Left hindlimb (tissue), 1 donor: Measurements from ENCODE around the gene NELFB.

Source experiments
- DNase-seq: peaks from one replicate; pipeline ENCODE4 v3.0.0-alpha.2; 2018

Gene NELFB

DNA sequence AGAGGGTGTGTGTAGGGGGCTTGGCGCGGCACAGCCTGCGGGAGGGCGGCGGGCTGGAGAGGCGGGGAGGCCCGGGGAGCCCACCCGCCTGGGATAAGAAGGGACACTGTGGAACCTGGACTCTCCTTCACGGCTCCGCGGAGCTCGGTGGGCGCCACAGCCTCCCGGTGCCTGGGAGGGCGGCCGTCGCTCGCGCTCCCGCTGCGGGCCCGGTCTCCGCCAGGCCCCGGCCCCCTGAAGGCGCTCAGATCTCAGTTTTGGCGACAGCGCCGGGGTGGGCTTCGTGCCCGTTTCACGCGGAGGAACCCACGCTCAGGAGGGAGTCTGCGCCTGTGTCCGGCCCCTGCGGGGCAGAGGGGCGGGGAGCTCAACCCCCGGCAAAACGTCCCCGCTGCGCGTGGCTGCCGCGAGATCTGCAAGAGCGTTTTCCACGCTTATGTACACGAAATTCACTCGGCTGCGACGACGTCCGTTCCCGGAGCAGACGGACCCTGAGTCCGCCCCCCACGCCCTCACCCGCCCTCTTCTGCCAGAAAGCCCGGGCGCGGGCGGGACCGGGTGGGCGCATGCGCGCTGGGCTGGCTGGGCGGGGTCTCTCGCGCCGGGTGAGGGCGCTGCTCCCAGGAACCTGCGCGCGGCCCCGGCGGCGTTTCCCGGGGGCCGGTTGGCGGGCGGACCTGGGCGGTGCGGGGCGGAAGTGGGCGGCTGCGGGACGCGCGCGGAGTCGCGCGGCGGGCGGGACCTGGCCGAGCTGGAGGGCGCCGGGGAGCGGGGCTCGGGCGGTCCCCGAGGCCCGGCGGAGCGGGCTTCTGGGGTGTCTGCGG lies at the start of gene NELFB:
Gene NELFB, plus strand, starts transcription at position 704 of the 824 bp plus-strand sequence.
- DNase-seq, result peak; percentile 94

- DNase-seq, result no peak
These were observed 48.5 kb upstream of the NELFB start for GRCh38 chr9:137206602-137207001.

- no peak for DNase-seq
These were observed 43.6 kb upstream of the NELFB start for GRCh38 chr9:137211532-137211931.

DNA sequence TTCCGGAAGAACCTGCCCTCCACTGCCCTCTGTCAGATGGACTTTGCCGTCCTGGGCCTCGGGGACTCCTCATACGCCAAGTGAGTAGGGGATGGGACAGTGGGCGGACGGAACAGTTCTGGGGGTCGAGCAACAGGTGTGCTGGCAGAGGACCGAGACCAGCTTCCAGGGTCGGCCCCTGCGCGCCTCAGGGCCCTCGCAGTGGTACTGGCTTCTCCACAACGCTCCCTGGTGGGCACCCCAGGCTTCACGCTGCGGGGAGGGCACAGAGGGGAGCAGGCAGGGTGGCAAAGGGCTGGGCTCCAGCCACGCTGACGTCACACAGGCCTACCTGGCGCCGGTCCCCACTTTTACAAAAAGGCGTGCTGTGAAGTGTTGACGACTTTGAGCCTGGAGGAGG lies 42.6 kb upstream of the NELFB start:
- DNase-seq, result no peak

DNA sequence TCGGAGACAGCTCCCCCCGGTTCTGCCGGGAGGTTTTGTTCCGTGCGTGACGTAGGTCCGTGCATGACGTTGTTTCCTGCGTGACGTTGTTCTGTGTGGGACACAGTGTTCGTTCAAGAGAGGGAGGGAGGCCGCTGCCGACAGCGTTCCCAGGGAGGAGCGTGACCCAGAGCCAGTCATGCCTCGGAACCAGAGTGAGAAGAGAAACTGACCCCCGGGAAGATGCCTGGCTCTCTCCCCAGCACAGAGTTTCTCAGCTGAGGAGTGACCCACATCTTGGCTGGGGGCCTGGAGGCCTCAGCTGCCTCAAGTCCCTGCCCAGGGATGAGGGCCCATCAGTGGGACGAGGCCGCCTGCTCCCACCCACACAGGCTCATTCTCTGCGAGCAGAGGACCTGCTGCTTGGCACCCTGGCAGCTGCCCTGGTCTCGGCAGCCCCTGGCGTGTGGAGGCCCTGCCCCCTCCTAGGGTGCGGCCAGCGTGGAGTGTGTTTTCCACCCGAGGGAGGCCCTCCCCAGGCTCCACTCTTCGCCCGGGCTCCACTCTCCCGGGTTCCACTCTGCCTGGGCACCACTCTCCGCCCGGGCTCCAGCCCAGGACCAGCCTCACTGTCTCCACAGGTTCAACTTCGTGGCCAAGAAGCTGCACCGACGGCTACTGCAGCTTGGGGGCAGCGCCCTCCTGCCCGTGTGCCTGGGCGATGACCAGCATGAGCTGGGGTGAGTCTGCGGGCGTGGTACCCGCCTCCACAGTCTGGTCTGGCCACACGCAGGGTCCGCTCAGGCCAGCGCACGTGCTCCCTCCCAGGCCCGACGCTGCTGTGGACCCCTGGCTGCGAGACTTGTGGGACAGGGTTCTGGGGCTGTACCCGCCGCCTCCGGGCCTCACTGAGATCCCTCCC lies 41.7 kb upstream of the NELFB start:
- no peak for DNase-seq

GRCh38 chr9:137214620-137215019 lies 40.5 kb upstream of the NELFB start:
- no peak for DNase-seq

DNA sequence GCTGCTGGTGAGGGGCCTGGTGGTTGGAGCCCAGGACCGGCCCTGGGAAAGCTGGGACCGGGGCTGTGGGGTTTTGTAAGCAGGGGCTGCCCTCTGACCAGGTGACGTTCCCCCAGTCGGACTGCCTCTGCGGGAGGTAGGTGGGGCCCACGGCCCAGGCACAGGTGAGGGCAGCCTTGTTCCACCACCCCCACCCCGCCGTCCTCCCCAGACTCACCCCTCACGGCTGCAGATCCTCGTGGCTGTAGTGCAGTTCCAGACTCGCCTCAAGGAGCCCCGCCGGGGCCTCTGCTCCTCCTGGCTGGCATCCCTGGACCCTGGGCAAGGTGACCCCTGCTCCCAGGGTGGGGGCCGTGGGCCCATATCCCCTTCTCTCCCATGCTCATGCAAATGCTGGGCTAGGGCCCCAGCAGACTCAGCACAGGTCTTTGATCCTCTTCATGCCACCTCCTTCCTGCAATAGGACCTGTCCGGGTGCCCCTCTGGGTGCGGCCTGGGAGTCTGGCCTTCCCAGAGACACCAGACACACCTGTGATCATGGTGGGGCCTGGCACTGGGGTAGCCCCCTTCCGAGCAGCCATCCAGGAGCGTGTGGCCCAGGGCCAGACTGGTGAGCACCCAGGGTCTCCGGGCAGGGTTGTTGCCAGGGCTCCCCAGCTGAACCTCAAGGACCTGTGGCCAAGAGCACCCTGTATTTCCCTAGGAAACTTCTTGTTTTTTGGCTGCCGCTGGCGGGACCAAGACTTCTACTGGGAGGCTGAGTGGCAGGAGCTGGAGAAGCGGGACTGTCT lies 39.7 kb upstream of the NELFB start:
- DNase-seq, result no peak

- no peak for DNase-seq
These were observed 38.8 kb upstream of the NELFB start for GRCh38 chr9:137216188-137216965.

DNA sequence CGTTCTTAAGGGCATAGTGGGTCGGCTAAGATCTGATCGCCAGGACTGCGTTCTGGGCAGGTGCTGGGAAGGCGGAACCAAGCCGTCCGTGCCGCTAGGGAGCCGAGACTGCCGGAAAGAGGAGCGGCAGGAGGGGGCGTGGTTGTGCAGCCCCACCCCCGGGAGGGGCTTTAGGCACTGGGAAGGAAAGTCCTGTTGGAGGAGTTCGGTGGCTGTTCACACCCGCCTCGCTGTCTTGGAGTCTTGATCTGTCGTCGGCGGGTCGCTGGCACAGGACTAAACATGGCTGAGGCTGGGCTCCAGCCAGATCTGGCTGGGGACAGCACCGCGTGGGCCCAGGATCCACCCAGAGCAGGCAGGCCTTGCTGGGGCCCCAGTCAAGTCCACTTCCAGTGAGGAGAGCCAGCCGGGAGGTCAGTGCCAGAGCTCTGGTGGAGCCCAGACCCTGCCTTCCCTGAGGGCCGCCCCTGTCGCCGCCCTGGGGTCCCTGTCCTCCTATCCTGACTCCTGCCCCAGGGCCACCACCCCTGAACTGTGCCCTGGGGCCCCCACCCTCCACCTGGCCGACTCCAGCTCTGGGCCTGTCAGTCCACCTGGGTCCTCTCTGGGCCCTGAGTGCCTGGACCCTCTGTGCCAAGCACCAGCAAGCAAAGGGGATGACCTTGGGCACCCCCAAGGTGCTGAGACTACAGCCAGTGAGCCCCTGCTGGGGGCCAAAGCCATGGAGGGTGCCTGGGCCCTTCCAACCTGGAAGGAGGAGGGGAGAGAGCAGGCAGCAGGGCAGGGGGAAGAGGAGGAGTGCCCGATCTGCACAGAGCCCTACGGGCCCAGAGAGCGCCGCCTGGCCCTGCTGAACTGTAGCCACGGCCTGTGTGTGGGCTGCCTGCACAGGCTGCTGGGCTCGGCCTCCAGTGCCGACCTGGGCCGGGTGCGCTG lies 37.6 kb upstream of the NELFB start:
- DNase-seq, result no peak

- no peak for DNase-seq
These were observed 36.8 kb upstream of the NELFB start for GRCh38 chr9:137218212-137218753.

- DNase-seq, result no peak
These were observed 36.3 kb upstream of the NELFB start for GRCh38 chr9:137218754-137219271.

DNA sequence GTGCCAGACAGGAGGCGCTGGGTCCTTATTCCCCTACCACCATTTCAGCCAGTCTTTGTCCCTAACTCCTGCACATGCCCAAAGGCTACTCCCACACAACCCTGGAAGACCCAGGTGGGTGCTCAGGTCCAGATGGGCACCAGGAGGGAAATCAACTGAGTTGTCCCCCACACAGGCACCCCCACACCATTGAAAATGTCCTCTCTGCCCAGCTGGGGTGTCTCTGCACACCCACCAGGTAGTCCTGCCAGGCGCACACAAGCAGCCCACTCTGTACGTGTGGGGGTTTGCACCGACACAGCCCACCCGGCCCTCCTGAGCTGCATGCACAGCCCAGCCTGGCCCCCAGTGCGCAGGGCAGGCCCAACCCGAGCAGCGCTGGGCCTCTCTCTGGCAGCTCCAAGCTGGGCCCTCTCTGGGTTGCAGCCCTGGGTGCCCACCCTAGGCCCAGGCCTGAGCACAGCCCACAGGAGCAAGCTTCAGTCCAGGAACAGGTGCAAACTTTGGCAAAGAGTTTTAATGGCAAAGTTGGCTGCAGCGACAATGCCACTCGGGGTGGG lies 35.3 kb upstream of the NELFB start:
- no peak for DNase-seq

DNA sequence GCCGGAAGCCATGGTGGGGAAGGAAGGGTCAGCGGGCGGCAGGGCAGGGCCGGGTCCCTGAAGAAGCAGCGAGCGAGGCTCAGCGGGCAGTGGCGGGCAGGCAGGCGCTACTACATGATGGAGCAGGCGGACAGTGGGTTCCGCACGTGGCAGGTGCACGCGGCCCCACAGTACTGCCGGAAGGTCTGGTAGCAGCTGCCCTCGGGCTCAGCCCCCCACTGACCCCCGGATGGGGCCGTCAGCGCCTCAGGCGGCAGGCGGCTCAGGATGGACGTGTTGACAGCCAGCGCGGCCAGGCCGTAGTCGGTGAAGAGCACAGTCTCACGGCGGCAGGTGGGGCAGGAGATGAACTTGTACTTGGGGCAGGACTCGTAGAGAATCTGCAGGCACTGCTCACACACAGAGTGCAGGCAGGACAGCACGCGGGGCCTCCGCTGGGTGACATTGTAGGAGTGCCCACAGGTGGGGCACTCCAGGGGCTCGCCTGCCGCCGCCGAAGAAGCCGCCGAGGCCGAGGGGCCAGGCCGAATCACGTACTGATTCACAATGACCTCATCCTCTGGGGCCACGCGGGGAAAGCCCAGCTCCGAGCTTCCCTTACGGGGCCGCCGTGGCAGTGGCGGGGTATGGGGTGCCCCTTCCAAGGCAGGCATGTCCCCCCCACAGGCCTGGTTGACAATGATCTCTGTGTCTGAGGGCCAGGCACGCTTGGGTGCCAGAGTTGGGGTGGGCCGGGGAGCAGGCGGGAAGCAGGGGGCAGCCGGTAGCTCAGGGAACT lies 34.6 kb upstream of the NELFB start:
- DNase-seq, result no peak

- no peak for DNase-seq
These were observed 34.0 kb upstream of the NELFB start for GRCh38 chr9:137221095-137221505.

DNA sequence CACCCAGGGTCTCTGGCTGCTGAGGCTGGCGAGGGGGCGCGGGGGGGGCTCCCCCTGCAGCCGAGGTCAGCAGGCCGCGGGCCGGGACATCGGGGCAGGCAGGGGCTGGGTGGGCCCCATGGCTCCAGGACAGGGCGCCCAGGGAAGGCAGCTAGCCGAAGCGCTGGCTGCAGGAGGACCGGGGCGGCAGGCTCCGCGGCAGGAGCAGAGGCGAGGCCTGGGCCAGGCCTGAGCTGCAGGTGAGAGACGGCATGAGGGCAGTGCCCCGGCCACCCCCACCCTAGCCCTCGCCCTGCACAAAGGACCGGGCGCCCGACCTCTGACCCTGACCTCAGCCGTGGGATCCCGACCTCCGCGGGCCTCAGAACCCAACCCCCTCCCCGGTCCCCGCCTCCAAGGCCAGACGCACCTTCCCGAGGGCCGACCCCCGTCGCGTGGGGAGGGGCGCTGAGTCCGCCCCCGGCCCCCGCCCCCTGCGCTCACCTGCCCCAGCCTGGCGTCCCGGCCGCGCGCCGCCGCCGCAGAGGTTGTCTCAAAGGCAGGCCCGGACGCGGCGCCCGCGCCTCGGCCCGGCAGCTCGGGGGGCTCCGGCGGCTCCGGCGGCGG lies 33.5 kb upstream of the NELFB start:
- no peak for DNase-seq

DNA sequence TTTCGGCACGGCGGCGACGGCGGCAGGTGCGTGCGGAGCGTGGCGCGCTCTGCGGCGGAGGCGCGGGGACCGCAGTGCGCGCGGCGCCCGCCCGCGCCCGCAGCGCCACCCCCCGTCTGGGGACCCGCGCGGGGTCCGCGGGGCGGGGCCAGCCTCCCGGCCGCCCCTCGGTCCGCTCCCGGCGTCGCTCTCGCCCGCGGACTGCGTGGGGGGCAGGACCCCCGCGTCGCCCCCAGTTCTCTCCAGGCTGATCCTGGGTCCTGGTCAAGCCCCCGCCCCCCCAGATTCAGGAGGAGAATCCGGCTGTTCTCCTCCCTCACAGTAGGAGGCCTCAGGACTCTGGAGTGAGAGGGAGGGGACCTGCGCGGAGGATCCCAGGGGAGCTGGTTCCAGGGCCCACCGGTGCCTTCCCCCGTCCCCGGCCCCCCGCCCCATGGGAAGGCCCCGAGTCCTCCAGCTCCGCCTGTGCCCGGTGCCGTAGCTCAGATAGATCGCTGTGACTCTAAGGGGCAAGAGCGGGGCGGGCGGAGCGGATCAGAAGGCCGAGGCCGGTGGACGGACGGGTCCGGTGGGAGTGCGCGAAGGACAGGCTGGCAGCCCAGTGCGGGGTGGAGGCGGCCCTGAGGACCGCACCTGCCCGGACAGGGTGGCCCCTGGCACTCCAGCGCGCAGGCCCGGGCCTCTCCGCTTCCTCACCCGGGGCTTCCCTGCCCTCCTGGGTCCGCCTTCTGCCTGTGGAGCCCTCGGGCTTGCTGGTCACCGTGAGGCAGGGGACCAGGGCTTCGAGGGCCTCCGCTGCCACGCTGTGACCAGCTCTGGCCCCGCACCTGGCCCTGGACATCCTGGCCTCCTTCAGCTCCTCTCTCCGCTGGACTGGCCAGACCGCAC lies 32.7 kb upstream of the NELFB start, which contains the start of gene RNF208:
Gene RNF208, minus strand, starts transcription at position 51 of the 888 bp plus-strand sequence. CDS start 1,028 bp downstream, outside the sequence.
- no peak for DNase-seq
